Right cardiac atrium (tissue), 5 donors: ENCODE results near the gene SSC5D. TPM values are rescaled to one million over a fixed set of nuclear protein-coding genes. Genes with fewer than 3 reads are reported as not detected.

ENCODE experiments used
- ATAC-seq, 2 donors: fragments of 200-7000 bp; cut with Tn5 transposase; one replicate each; pipeline versions ENCODE4 v1.8.0 to v1.9.1; 2020; ENCODE audit warnings: moderate library complexity in 2 of 2, mild to moderate bottlenecking in 1 of 2
- DNase-seq, 3 donors: peaks; one replicate each; pipeline ENCODE4 v3.0.0-alpha.2; 2020
- H3K27ac ChIP-seq: one replicate; pipeline ENCODE4 v1.5.1; 2013; ENCODE audit warnings: mild to moderate bottlenecking, low read length, control low read depth, moderate library complexity
- H3K27me3 ChIP-seq: one replicate; pipeline ENCODE4 v1.6.1; 2013; ENCODE audit not compliant: control insufficient read depth, insufficient read depth
- H3K4me1 ChIP-seq: one replicate; pipeline ENCODE4 v1.6.1; 2013; ENCODE audit warnings: low read length; ENCODE audit not compliant: control insufficient read depth, insufficient read depth
- H3K4me3 ChIP-seq: one replicate; pipeline ENCODE4 v1.5.1; 2013; ENCODE audit warnings: low read length, control low read depth
- H3K9me3 ChIP-seq: one replicate; pipeline ENCODE4 v1.6.1; 2013; ENCODE audit warnings: low read length; ENCODE audit not compliant: control insufficient read depth
- WGBS: extraction: QIAGEN DNeasy Blood & Tissue Kit; methylation state at CpG from one replicate; pipeline ENCODE4 v1.1.7; 2013; 5-methylcytosine and 5-hydroxymethylcytosine counted together
- intact Hi-C, 4 donors: fragments of 100-400 bp; cut with DNase I; formaldehyde crosslinking; loops; one replicate each; pipeline versions ENCODE4 v1.11.0 to v1.14.0; 2022 to 2023
- polyA plus RNA-seq: library from polyadenylated mRNA; stranded (reverse); fragments of 200-250 nt; gene quantifications from one replicate; pipeline ENCODE4 v1.2.3, GENCODE V29; 2013
- total RNA-seq, 4 donors: library from RNA; stranded (reverse); fragmentation: NEBNext Ultra II Directional; extraction: Animal tissue kit (Norgen Biotek cat#: 25700); gene quantifications; one replicate each; pipeline ENCODE4 v1.2.1, GENCODE V29; 2021
- donor health status: healthy with polysubstance abuse.
- donor health status: DM: no; HTN: yes; CAD: no.
- donor health status: DM: no; HTN: no; CAD: no.
- donor health status: DM: no; HTN: yes; CAD: no; lungs with severe emphysema.
- donor health status: DM: yes; HTN: yes; CAD: no.

SSC5D gene
- total and polyA plus RNA-seq, 5 donors: 4.4 to 10.2 (median 7.3) TPM

DNA sequence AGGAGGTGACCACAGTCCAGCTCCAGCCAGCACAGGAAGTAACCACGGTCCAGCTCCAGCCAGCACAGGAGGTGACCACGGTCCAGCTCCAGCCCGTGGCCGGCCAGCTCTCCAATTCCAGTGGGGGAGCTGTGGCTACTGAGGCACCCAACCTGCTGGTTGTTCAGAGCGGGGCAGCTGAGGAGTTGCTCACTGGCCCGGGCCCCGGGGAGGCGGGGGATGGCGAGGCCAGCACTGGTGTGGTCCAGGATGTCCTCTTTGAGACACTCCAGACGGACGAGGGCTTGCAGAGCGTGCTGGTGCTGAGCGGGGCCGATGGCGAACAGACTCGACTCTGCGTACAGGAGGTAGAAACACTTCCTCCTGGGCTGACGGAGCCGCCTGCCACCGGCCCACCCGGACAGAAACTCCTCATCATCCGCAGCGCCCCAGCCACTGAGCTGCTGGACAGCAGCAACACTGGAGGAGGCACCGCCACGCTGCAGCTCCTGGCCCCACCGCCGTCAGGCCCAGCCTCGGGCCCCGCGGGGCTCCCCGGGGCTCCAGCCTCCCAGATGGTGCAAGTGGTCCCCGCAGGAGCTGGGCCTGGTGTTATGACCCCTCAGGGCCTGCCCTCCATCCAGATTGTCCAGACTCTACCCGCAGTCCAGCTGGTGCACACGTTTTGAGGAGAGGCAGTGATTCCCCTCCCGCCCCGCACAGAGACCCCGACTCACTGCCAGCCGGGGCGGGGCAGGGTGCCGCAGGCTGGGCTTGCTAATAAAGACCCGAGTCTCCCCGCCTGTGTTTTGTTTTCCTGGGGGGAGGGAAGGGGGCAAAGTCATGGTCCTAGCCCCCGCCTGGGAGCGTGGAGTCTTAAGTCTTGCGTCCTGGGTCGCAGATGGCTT lies 4.3 kb upstream of the SSC5D start:
- H3K9me3 ChIP-seq: no peaks in the 10 kb centered on the region
- intact Hi-C loops: no loop called here
- no peaks in the 10 kb centered on the region for H3K27me3 ChIP-seq
- whole genome bisulfite sequencing: 66% methylated on average over 46 of the region's 46 CpGs
- DNase-seq (peak in 2 of 3 donors; percentile 60 to 64), ATAC-seq (no peak)
- no peak overlapping the region for H3K4me3 ChIP-seq
- H3K4me1 ChIP-seq: peaks cover 3% of the 10 kb centered on the region
- H3K27ac ChIP-seq: no peak overlapping the region

DNA sequence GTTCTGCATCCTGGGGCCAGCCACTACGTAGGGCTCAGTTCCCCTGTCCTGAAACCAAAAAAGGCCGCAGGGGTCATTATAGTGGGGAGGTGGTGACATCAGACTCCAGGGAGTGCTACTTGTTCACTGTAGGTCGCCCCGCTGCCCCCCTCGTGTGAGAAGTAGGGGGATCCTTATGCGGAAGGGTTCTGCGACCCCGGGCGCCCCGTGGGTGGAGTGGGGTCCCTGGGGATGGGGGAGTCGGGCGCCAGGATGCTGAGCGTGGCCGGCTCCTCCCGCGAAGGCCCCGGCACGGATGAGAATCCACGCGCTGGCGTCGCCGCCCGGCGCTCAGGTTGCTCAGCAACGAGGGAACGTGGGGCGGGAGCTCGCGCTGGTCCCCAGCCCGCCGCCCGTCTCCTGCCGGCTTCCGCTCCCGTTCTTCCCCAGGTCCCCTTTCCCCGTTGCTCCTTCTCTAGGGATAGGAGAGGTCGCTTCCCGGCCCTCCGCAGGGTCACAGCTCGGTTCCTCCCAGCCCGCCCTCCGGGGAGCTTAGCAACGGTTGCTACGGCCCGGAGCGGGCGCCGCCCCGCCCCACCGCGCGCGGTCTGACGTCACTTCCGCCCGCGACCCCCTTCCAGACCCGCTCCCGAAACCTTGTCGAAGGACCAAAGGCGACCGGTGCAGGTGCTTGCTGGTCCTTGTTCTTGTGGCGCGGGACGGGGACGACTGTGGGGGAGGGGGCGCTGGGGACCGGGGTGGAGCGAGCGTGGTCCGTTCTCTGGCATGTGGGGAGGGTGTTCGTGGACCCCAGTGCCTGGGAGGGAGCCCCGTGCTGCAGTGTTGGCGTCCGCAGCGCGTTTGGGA lies 3.4 kb upstream of the SSC5D start, which contains the start of gene NAT14:
TSS of gene NAT14 (plus strand) at position 596 of the 846 bp plus-strand sequence. CDS start 521 bp downstream, outside the sequence.
- Histone ChIP-seq H3K4me1 (peaks cover 3% of the 10 kb centered on the region), H3K9me3 (no peaks in the 10 kb centered on the region), H3K27ac (peak within 1 kb of the TSS; percentile 79), H3K27me3 (no peaks in the 10 kb centered on the region), H3K4me3 (peak within 1 kb of the TSS; percentile 64)
- intact Hi-C loops: no loop called here
- ATAC-seq: peak; percentile 43 to 50
- DNase-seq: peak; percentile 71 to 87 (median 84)
- 2% methylated on average over 78 of the region's 78 CpGs for WGBS

DNA sequence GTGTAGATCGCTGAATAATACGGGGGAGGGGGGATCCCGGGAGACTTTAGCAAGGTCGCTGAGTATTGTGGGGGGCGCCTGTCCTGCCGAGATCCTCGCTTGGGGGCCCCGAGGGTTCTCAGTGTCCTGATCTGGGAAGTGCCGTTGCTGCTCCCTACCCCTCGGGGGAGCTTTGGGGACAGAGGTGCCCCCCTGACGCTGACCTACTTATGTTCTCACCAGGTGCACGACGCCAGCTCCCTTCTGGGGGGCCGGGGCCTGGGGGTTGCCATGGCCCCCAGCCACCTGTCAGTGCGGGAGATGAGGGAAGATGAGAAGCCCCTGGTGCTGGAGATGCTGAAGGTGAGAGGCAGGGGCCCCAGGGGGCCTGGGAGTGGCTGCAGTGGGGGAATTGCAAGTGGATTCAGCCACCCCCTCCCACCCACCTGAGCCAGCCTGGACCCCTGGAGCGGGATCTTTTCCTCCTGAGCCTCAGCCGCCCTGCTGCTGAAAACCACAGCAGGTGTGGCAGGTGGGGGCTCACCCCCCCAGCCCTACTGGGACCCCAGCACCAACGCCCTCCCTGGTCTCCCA lies 2.7 kb upstream of the SSC5D start:
- Histone ChIP-seq H3K9me3 (no peaks in the 10 kb centered on the region), H3K27me3 (no peaks in the 10 kb centered on the region), H3K27ac (peak overlapping the region; percentile 21), H3K4me1 (peaks cover 3% of the 10 kb centered on the region), H3K4me3 (peak overlapping the region; percentile 64)
- intact Hi-C loops: no loop called here
- DNase-seq (peak in 1 of 3 donors; percentile 68), ATAC-seq (no peak)
- WGBS: 27% methylated on average over 18 of the region's 18 CpGs

DNA sequence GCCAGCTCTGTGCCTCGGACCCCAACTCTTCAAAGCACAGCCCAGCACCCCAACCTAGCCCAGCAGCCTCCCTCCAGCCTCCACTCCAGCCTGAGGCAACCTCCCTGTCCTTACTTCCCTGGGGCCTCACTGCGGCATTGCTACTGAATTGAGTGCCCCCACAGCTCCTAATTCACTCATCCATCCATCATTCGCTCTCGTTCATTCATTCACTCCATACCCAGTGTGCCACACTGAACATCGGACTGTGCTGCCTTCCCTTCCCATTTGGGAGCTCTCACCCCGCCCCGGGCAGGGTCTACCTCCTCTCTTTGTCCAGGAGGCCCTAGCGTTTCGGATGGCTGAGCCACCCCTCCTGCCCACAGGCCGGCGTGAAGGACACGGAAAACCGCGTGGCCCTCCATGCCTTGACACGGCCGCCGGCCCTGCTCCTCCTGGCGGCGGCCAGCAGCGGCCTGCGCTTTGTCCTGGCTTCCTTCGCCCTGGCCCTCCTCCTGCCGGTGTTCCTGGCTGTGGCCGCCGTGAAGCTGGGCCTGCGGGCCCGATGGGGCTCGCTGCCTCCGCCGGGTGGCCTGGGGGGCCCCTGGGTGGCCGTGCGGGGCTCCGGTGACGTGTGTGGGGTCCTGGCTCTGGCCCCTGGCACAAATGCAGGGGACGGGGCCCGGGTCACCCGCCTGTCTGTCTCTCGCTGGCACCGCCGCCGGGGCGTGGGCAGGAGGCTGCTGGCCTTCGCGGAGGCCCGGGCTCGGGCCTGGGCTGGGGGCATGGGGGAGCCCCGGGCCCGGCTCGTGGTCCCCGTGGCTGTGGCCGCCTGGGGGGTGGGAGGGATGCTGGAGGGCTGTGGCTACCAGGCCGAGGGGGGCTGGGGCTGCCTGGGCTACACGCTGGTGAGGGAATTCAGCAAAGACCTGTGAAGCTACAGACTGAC lies 1.9 kb upstream of the SSC5D start:
- H3K27me3 ChIP-seq: no peaks in the 10 kb centered on the region
- H3K4me3 ChIP-seq: no peak overlapping the region
- peak overlapping the region; percentile 79 for H3K27ac ChIP-seq
- ATAC-seq (peak in 1 of 2 donors; percentile 7), DNase-seq (peak in 2 of 3 donors; percentile 74 to 79)
- H3K4me1 ChIP-seq: peaks cover 3% of the 10 kb centered on the region
- no peaks in the 10 kb centered on the region for H3K9me3 ChIP-seq
- intact Hi-C loops: no loop called here
- 57% methylated on average over 53 of the region's 53 CpGs for WGBS

DNA sequence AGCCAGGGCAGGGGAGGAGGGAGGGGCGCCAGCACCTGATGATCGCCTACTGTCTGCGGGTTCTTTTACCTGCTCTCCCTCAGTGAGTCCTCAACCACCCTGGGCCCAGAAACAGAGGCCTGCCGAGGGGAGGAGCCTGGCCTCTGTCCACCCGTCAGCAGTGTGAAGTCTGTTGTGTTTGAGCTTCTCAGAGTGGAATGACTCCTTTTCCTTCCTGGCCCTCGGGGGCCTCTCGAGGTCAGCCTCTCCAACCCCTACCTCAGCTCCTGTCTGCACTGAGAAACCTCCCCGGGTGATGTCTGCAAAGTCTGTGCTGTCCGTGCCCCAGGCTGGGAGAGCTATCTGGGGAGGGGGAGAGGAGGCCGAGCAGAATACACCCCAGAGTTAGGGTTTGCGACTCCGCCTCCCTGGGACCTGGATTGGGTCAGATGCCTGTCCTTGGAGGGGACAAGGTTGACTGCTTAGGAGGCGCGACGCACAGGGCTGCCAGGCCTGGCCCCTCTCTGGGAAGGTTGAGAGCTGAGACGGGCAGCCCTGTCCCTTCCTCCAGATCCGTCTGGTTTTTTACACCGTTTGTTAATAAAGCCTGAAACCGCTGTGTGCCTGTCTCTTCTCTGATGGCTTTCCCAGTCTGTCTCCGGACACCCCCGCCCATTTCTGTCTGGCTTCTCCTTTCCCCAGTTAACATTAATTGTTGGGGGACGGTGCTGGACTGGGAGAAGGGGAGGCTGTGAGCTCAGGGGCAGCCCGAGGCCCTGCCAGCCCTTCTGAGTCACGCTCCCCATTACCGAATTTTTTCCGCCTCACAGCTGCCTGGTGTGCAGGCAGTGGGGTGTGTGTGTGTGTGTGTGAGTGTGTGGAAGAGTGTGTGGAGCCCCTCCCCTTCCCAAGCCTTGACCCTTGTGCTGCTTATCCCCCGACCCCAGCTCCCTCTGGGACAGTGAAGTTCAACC lies 989 bp upstream of the SSC5D start:
- Histone ChIP-seq H3K27me3 (no peaks in the 10 kb centered on the region), H3K27ac (peak overlapping the region; percentile 79), H3K4me1 (peaks cover 3% of the 10 kb centered on the region), H3K4me3 (no peak overlapping the region), H3K9me3 (no peaks in the 10 kb centered on the region)
- 30% methylated on average over 27 of the region's 27 CpGs for WGBS
- intact Hi-C loops: no loop called here
- ATAC-seq (peak; percentile 47 to 79), DNase-seq (peak; percentile 90 to 91 (median 90))

DNA sequence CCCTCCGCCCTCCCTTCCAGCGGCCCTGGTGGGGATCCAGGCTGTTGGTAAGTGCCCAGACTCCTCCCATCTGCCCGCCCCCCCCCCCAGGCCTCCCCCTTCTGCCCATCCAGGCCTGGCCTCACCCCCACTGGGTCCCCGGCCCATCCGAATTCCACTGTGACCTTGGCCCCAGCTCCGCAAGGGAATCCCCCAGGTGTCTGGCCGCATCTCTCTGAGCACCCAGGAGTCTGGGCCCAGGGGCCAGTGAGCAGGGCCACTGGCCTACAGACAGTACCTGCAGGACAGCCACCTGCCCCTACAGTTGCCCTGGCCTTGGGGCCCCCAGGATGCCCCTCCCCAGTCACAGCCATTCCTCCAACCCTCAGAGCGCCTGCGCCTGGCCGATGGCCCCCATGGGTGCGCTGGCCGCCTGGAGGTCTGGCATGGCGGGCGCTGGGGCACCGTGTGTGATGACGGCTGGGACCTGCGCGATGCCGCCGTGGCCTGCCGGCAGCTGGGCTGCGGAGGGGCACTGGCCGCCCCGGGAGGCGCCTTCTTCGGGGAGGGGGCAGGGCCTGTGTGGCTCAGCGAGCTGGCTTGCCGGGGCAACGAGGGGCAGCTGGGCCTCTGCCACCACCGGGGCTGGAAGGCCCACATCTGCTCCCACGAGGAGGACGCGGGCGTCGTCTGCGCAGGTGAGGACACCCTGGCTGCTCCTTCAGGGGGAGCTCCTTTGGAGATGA lies 912 bp downstream of the SSC5D start:
- H3K27me3 ChIP-seq: no peaks in the 10 kb centered on the region
- no peaks in the 10 kb centered on the region for H3K9me3 ChIP-seq
- no peak overlapping the region for H3K27ac ChIP-seq
- intact Hi-C loops: no loop called here
- 68% methylated on average over 36 of the region's 36 CpGs for WGBS
- no peak overlapping the region for H3K4me3 ChIP-seq
- ATAC-seq (no peak), DNase-seq (peak; percentile 29 to 83 (median 81))
- H3K4me1 ChIP-seq: peaks cover 3% of the 10 kb centered on the region

DNA sequence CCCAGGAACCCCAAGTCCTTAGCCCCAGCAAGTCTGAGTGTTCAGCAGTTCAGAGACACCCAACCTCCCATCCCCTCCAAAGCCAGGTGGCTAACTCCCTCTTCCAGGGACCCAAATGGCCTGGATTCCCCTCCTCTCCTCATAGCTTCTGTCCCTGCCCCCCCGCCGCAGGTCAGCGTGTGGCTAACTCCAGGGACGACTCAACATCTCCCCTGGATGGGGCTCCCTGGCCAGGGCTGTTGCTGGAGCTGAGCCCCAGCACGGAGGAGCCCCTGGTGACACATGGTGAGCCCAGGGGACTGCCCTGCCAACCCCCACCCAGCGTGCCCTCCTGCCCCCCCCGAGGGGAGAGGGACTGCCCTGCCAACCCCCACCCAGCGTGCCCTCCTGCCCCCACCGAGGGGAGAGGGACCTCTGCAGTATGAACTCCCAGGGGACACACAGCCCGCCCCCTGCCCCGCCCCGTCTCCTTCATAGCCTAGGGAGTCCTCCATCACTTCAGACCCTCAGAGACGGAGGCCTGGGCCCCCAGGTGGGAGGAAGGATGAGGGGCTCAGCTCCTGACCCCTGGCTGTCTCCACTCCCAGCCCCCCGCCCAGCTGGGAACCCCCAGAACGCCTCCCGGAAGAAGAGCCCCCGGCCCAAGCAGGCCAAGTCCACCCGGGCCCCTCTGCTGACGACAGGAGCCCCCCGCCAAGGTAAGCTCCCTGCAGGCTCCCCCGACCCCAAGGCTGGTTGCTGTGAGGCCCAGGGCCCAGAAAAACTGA lies 1.7 kb downstream of the SSC5D start:
- Histone ChIP-seq H3K27me3 (no peaks in the 10 kb centered on the region), H3K27ac (no peak overlapping the region), H3K4me3 (no peak overlapping the region), H3K9me3 (no peaks in the 10 kb centered on the region), H3K4me1 (peaks cover 3% of the 10 kb centered on the region)
- DNase-seq: peak in 2 of 3 donors; percentile 27 to 76
- ATAC-seq: no peak
- intact Hi-C loops: no loop called here
- WGBS: 76% methylated on average over 20 of the region's 21 CpGs

DNA sequence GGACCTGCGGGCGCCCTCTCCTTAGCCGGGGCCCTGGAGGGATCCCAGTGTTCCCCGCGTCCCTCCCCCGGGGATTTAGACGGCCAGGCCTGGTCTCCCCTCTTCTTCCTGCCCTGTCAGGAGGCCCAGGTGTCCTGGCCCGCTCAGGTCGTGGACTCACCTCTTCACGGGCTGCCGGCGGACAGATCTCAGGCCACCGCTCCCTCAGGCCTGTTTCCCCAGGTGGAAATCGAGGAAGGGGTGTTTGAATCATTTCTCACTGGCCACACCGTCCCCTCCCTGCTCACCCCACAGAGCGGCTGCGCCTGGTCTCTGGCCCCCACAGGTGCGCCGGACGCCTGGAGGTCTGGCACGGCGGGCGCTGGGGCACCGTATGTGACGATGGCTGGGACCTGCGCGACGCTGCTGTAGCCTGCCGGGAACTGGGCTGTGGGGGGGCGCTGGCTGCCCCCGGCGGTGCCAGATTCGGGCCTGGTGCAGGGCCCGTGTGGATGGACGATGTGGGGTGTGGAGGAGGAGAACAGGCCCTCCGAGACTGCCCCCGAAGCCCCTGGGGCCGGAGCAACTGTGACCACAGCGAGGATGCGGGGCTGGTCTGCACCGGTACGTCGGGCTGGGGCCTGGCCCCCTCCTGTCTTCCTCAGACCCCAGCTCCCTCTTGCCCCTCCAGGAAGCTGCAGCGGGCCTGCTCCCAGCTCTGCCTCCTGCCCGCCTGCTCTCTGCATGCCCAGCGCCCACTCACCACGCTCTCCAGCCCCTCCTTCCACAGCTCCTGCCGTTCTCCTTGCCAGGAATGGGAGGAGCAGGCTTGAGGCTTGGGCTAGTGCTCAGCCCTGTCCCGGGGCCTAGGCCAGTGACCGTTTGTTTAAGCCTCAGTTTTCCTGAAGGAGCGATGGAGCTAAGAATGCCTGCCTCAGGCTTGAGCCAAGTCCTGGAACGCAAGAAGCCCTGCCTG lies 2.5 kb downstream of the SSC5D start:
- H3K4me3 ChIP-seq: no peak overlapping the region
- H3K9me3 ChIP-seq: no peaks in the 10 kb centered on the region
- intact Hi-C loops: no loop called here
- peaks cover 3% of the 10 kb centered on the region for H3K4me1 ChIP-seq
- peak; percentile 33 to 79 (median 72) for DNase-seq
- no peak overlapping the region for H3K27ac ChIP-seq
- 77% methylated on average over 52 of the region's 52 CpGs for WGBS
- no peaks in the 10 kb centered on the region for H3K27me3 ChIP-seq
- no peak for ATAC-seq
